Pancreas (tissue), 10 donors: Measurements from ENCODE around the gene MATN4. TPM values are rescaled to one million over a fixed set of nuclear protein-coding genes. Genes with fewer than 3 reads are reported as not detected.
"Not testable (repeated sequence)": the region's sequence is repeated elsewhere in the genome, so short reads cannot be mapped to it uniquely, and the experiment has no call there.

Source experiments
- ATAC-seq, 4 donors: fragments of 200-7000 bp; cut with Tn5 transposase; one replicate each; pipeline versions ENCODE4 v1.8.0 to v1.9.1; 2020; ENCODE audit warnings: mild to moderate bottlenecking in 4 of 4, moderate library complexity in 4 of 4
- DNase-seq, 6 donors: peaks; one replicate each; pipeline ENCODE4 v3.0.0-alpha.2; 2020
- FAIRE-seq: peaks from 2 replicates; lab custom pipeline; 2012; peaks lifted over from hg19 to GRCh38; lab: Jason Lieb, UNC
- H3K27ac ChIP-seq, 4 donors: fragments of 200-600 bp; sonication (generic); 1 replicate in 3 of 4; 2 replicates in 1 of 4; pipeline versions ENCODE4 v1.5.0 to v1.8.0; 2020
- H3K27me3 ChIP-seq, 4 donors: fragments of 200-600 bp; one replicate each; pipeline ENCODE4 v1.8.0; 2021
- H3K36me3 ChIP-seq, 3 donors: fragments of 200-600 bp; sonication (generic) in 1 of 3; one replicate each; pipeline versions ENCODE4 v1.5.0 to v1.8.0; 2020 to 2021
- H3K4me1 ChIP-seq, 3 donors: fragments of 200-600 bp; one replicate each; pipeline ENCODE4 v1.8.0; 2021
- H3K4me3 ChIP-seq, 4 donors: fragments of 200-600 bp; sonication (generic) in 2 of 4; one replicate each; pipeline versions ENCODE4 v1.5.0 to v1.8.0; 2020 to 2021
- H3K9me3 ChIP-seq, 4 donors: fragments of 200-600 bp; one replicate each; pipeline ENCODE4 v1.8.0; 2021
- WGBS, 2 donors: extraction: QIAGEN DNeasy Blood & Tissue Kit; methylation state at CpG; one replicate each; pipeline ENCODE4 v1.1.7; 2013; 5-methylcytosine and 5-hydroxymethylcytosine counted together
- intact Hi-C, 3 donors: fragments of 100-400 bp; cut with DNase I; formaldehyde crosslinking; loops; one replicate each; pipeline versions ENCODE4 v1.11.1 to v1.14.2; 2022
- polyA plus RNA-seq, 2 donors: library from polyadenylated mRNA; stranded (reverse); fragments of 200-250 nt; gene quantifications; one replicate each; pipeline ENCODE4 v1.2.3, GENCODE V29; 2013
- total RNA-seq, 6 donors: library from RNA; stranded (reverse); fragmentation: NEBNext Ultra II Directional in 4 of 6; extraction: Animal tissue kit (Norgen Biotek cat#: 25700) in 4 of 6; gene quantifications; one replicate each; pipeline versions ENCODE4 v1.2.1 to v1.2.4, GENCODE V29; 2021 to 2023
- TF ChIP-seq, protein P1 (sequence below), 4 donors: fragments of 200-600 bp; sonication (generic) in 3 of 4; IDR thresholded peaks; one replicate each; pipeline versions ENCODE4 v1.5.0 to v1.8.0; 2021; ENCODE audit warnings: antibody characterized with exemption in 4 of 4
- donor health status: healthy with polysubstance abuse.
- donor health status: DM: no; HTN: no; CAD: no; lungs with moderate emphysema.
- donor health status: DM: no; HTN: no; CAD: no.
- donor health status: control.
- donor health status: control.
- donor health status: Bipolar disorder and iron deficiency.
- donor health status: DM: yes; HTN: yes; CAD: no.
- donor health status: DM: no; HTN: no; CAD: no.
- donor health status: DM: no; HTN: no; CAD: no.
- donor health status: DM: yes; HTN: yes; CAD: no.

MATN4 gene
- total and polyA plus RNA-seq, 8 donors = 0.89 to 6.4 (median 2.3) TPM

DNA sequence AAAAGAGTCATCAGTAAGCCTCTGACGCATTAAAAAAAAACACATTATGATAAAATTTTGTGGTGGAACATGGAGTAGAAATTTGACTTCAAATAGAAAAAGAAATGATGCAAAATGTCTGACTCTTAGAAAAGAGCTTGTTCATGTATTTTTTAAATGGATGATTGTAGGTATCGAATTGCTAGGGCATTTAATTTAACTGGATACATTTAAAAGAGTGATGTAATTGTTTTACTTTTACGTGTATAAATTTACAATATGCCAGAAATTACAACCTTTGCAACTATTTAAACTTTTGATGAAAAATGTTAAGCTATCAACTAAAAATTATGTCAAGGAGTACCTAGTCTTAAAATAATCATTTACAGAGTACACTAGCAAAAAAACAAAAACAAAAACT, 44.6 kb upstream of the MATN4 start:
- H3K4me1 ChIP-seq = peaks cover 0 to 10% (median under 1%) of the 10 kb centered on the region in 3 donors
- no peak for ATAC-seq
- no peaks in the 10 kb centered on the region for H3K36me3 ChIP-seq
- FAIRE-seq = no peak
- H3K27me3 ChIP-seq = no peaks in the 10 kb centered on the region
- H3K4me3 ChIP-seq = no peak overlapping the region
- no peaks in the 10 kb centered on the region for H3K9me3 ChIP-seq
- TF ChIP-seq, protein P1, sequence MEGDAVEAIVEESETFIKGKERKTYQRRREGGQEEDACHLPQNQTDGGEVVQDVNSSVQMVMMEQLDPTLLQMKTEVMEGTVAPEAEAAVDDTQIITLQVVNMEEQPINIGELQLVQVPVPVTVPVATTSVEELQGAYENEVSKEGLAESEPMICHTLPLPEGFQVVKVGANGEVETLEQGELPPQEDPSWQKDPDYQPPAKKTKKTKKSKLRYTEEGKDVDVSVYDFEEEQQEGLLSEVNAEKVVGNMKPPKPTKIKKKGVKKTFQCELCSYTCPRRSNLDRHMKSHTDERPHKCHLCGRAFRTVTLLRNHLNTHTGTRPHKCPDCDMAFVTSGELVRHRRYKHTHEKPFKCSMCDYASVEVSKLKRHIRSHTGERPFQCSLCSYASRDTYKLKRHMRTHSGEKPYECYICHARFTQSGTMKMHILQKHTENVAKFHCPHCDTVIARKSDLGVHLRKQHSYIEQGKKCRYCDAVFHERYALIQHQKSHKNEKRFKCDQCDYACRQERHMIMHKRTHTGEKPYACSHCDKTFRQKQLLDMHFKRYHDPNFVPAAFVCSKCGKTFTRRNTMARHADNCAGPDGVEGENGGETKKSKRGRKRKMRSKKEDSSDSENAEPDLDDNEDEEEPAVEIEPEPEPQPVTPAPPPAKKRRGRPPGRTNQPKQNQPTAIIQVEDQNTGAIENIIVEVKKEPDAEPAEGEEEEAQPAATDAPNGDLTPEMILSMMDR (IDR thresholded peaks at IDR 0.05) = no peak
- intact Hi-C loops = no loop called here
- no peak for DNase-seq
- H3K27ac ChIP-seq = no peak overlapping the region
- WGBS, 2 donors = 83 to 85% methylated on average over 3 of the region's 3 CpGs

DNA sequence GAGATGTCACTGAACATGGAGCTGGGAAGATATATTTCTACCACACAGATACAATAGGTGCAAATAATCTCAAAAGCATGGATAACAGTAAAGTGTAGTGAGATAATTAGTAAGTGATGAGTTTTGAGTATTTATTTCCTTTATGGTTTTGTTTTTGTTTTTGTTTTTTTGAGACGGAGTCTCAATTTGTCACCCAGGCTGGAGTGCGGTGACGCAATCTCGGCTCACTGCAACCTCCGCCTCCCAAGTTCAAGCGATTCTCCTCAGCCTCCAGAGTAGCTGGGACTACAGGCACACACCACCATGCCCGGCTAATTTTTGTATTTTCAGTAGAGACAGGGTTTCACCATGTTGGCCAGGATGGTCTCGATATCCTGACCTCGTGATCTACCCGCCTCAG, 42.7 kb upstream of the MATN4 start:
- FAIRE-seq, ATAC-seq, H3K27me3 ChIP-seq, H3K27ac ChIP-seq, H3K4me1 ChIP-seq, H3K9me3 ChIP-seq, H3K4me3 ChIP-seq, DNase-seq, H3K36me3 ChIP-seq, intact Hi-C loops: not testable (repeated sequence)
- WGBS, 2 donors = 93 to 95% methylated on average over 10 of the region's 10 CpGs

DNA sequence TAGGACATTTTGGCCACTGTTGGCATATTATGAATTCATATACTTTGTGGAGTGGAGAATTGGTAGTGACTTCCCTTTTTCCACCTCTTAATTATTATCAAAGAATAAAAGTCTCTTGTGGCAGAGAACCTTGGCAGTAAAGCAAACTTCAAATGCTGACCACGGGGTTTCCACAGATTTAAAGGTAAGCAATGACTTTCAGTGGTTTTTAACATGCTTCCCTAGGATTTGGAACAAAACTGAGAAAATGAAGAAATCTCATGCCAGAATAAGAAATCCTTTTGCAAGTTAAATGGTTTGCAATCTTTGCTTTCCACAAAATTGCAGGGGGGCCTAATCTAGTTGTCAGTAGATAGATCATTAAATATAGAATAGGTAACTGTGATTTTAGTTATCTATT, 42.1 kb upstream of the MATN4 start:
- FAIRE-seq = no peak
- no peak overlapping the region for H3K4me3 ChIP-seq
- intact Hi-C loops = no loop called here
- H3K36me3 ChIP-seq = no peaks in the 10 kb centered on the region
- no peak for DNase-seq
- H3K27me3 ChIP-seq = no peaks in the 10 kb centered on the region
- TF ChIP-seq, protein P1 (IDR thresholded peaks at IDR 0.05) = no peak
- H3K9me3 ChIP-seq = no peaks in the 10 kb centered on the region
- no peak for ATAC-seq
- 43 to 47% methylated on average over 1 of the region's 1 CpG for WGBS, 2 donors
- H3K4me1 ChIP-seq = peaks cover 0 to 5% (median 3%) of the 10 kb centered on the region in 3 donors
- no peak overlapping the region for H3K27ac ChIP-seq

DNA sequence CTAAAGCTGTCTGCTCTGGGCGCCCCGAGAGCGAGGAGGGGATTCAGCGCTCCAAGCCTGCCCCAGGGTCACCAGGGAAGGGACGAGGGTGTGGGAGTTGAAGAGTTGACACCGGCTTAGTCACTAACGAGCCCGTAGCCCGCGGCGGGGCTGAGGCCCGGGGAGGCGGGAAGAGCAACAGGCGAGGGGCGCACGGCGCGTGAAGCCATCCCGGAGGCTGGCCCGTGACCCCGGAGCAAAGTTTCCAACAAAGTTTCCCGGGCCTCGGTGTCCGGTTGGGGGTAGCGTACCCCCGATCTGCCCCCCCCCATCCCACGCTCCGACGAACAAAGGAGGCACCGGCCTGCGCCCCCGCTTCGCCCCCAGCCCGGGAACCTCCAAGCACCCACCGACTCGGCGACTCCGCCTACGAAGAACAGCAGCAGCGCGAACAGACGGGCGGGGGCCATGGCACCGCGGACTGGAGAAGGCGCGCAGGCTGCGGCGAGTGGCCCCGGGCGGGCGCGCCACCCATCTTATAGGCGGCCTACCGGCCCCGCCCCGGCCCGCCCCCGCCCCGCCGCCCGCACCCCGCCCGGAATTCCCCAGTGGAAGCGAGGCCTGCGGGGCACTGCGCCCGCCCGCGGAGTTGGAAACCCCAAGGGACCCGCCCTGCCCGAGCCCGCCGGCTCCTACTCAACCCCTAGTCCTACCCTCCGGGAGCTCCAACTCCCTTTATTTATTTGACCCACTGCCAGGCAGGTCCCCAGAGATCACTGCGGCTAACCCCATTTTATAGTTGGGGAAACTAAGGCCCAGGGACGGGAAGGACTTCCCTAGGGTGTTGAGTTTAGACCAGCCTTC, 40.1 kb upstream of the MATN4 start, which contains the start of gene SDC4:
TSS of gene SDC4 (minus strand) at position 489 of the 843 bp plus-strand sequence. CDS start at position 449, 40 bp downstream.
- TF ChIP-seq, protein P1 (IDR thresholded peaks at IDR 0.05) = no peak
- Histone ChIP-seq H3K36me3 (no peaks in the 10 kb centered on the region), H3K4me3 (peak within 1 kb of the TSS; percentile 45 to 92 (median 77)), H3K27ac (peak within 1 kb of the TSS; percentile 76 to 98 (median 92)), H3K4me1 (peaks cover 6 to 19% (median 19%) of the 10 kb centered on the region in 3 donors), H3K9me3 (no peaks in the 10 kb centered on the region), H3K27me3 (no peaks in the 10 kb centered on the region)
- 1% methylated on average over 54 to 77 of the region's 77 CpGs for WGBS, 2 donors
- ATAC-seq (peak; percentile 62 to 79 (median 66)), DNase-seq (peak; percentile 68 to 91 (median 78)), FAIRE-seq (no peak)
- intact Hi-C loops = no loop called here

DNA sequence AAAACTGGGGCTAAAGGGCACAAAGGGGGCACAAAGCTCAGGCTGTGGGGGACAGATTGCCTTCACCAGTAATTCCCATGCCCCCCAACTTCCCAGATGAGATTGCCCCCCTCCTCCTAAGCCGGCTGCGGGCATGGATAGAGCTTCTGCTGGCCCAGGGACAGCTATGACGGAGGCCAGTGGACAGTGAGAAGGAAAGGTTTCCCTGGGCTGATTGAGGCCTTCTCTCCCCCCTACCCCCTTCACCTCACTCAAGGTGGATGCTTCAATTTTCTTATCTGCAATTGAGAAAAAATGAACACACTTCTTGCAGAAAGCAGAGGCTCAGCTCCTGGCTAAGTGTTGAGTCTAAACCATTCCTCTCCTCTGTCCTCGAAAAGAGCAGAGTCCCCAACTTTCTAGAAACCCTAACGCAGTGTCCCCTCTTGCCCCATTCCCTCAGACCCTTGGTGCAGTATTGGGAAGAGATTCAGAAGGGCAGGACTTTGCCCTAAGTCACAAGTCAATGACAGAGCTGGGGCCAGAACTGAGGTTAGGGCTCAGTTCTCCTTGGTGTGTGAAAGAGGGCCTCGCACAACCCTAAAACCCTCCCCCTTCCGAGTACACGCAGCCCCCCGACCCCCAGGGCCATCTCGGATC, 39.3 kb upstream of the MATN4 start:
- 7 to 12% methylated on average over 7 to 10 of the region's 10 CpGs for WGBS, 2 donors
- FAIRE-seq (no peak), DNase-seq (peak in 1 of 6 donors; percentile 62), ATAC-seq (peak; percentile 0 to 4 (median 1))
- intact Hi-C loops = no loop called here
- Histone ChIP-seq H3K27me3 (no peaks in the 10 kb centered on the region), H3K4me3 (peak overlapping the region; percentile 45 to 92 (median 77)), H3K9me3 (no peaks in the 10 kb centered on the region), H3K36me3 (no peaks in the 10 kb centered on the region), H3K27ac (peak overlapping the region; percentile 76 to 98 (median 92)), H3K4me1 (peaks cover 6 to 26% (median 25%) of the 10 kb centered on the region in 3 donors)
- TF ChIP-seq, protein P1 (IDR thresholded peaks at IDR 0.05) = no peak
